Smooth muscle cell (in vitro differentiated cells): ENCODE results near the gene CPLANE2. TPM values are rescaled to one million over a fixed set of nuclear protein-coding genes. Genes with fewer than 3 reads are reported as not detected.
"Not testable (repeated sequence)": the region's sequence is repeated elsewhere in the genome, so short reads cannot be mapped to it uniquely, and the experiment has no call there.

Source experiments
- DNase-seq: peaks from one replicate; lab custom pipeline; 2025; ENCODE audit not compliant: unreplicated experiment; lab: John Stamatoyannopoulos, UW
- H2AFZ ChIP-seq: fragments of 200-600 bp; sonication (generic); 2 replicates; pipeline ENCODE4 v1.6.0; 2016; ENCODE audit warnings: antibody characterized with exemption, low read depth, mild to moderate bottlenecking
- H3F3A ChIP-seq: fragments of 200-600 bp; sonication (generic); 2 replicates; pipeline ENCODE4 v1.6.0; 2017; ENCODE audit warnings: antibody characterized with exemption, low read depth
- H3K27ac ChIP-seq: fragments of 200-600 bp; sonication (generic); 2 replicates; pipeline ENCODE4 v1.5.1; 2016; ENCODE audit warnings: low read depth, mild to moderate bottlenecking
- H3K27me3 ChIP-seq: fragments of 200-600 bp; sonication (generic); 2 replicates; pipeline ENCODE4 v1.6.1; 2016; ENCODE audit warnings: low read depth, mild to moderate bottlenecking
- H3K36me3 ChIP-seq: fragments of 200-600 bp; sonication (generic); 2 replicates; pipeline ENCODE4 v1.5.1; 2016; ENCODE audit warnings: low read depth
- H3K4me1 ChIP-seq: fragments of 200-600 bp; sonication (generic); 2 replicates; pipeline ENCODE4 v1.5.1; 2016; ENCODE audit warnings: low read depth
- H3K4me2 ChIP-seq: fragments of 200-600 bp; sonication (generic); 2 replicates; pipeline ENCODE4 v1.6.0; 2016; ENCODE audit warnings: mild to moderate bottlenecking
- H3K4me3 ChIP-seq: fragments of 200-600 bp; sonication (generic); 2 replicates; pipeline ENCODE4 v1.5.1; 2016; ENCODE audit warnings: mild to moderate bottlenecking
- H3K79me2 ChIP-seq: fragments of 200-600 bp; sonication (generic); 2 replicates; pipeline ENCODE4 v1.6.0; 2016; ENCODE audit warnings: low read depth, mild to moderate bottlenecking
- H3K9ac ChIP-seq: fragments of 200-600 bp; sonication (generic); 2 replicates; pipeline ENCODE4 v1.6.0; 2016; ENCODE audit warnings: low read depth
- H3K9me3 ChIP-seq: fragments of 200-600 bp; sonication (generic); replicated peaks from 2 replicates; pipeline ENCODE4 v1.5.1; 2016; ENCODE audit warnings: low read depth
- H4K20me1 ChIP-seq: fragments of 200-600 bp; sonication (generic); 2 replicates; pipeline ENCODE4 v1.6.0; 2016; ENCODE audit warnings: low read depth
- CTCF ChIP-seq: fragments of 200-600 bp; sonication (generic); IDR thresholded peaks from 2 replicates; pipeline ENCODE4 v1.5.1; 2017; ENCODE audit warnings: borderline replicate concordance, mild to moderate bottlenecking, antibody characterized with exemption; ENCODE audit not compliant: insufficient read depth, poor library complexity, severe bottlenecking
- WGBS: methylation state at CpG from one replicate; pipeline ENCODE4 v1.1.7; 2016; ENCODE audit warnings: low lambda C conversion rate; 5-methylcytosine and 5-hydroxymethylcytosine counted together
- polyA plus RNA-seq: library from polyadenylated mRNA; unstranded; fragments of >200 nt; fragmentation: Nextera tagmentation; extraction: Ambion mirVana; gene quantifications from 2 replicates; pipeline ENCODE4 v1.2.1, GENCODE V29; 2016
- total RNA-seq: library from RNA; depleted of rRNA; stranded (reverse); fragments of >200 nt; gene quantifications from 2 replicates; pipeline ENCODE4 v1.2.3, GENCODE V29; 2014

Gene CPLANE2
- total and polyA plus RNA-seq, 2 experiments from 2014 or later: 2.2 to 2.5 TPM

GRCh38 chr1:16224472-16224871 is 12.5 kb downstream of the CPLANE2 start:
- no peak for TF ChIP-seq CTCF
- Histone ChIP-seq H3K9me3 (no peaks in the 10 kb centered on the region), H3K4me3 (no peak overlapping the region), H3K27ac (no peak overlapping the region), H3K79me2 (no peaks in the 10 kb centered on the region), H3K9ac (no peak overlapping the region), H3K27me3 (peaks cover 32% of the 10 kb centered on the region), H3F3A (no peaks in the 10 kb centered on the region), H3K4me1 (peaks cover 9% of the 10 kb centered on the region), H2AFZ (no peak overlapping the region), H3K4me2 (no peak overlapping the region), H3K36me3 (no peaks in the 10 kb centered on the region), H4K20me1 (no peaks in the 10 kb centered on the region)
- WGBS: 93% methylated on average over 3 of the region's 3 CpGs
- no peak for DNase-seq

GRCh38 chr1:16222716-16223115 is 14.3 kb downstream of the CPLANE2 start:
- H3K4me1 ChIP-seq, H2AFZ ChIP-seq, H3F3A ChIP-seq, H3K4me3 ChIP-seq, DNase-seq, H3K36me3 ChIP-seq, H3K27ac ChIP-seq, H3K9ac ChIP-seq, H3K79me2 ChIP-seq, H4K20me1 ChIP-seq, H3K9me3 ChIP-seq, H3K4me2 ChIP-seq: not testable (repeated sequence)
- 89% methylated on average over 14 of the region's 14 CpGs for WGBS
- peaks cover 16% of the 10 kb centered on the region for H3K27me3 ChIP-seq

GRCh38 chr1:16221499-16221898 is 15.5 kb downstream of the CPLANE2 start:
- no peak overlapping the region for H3K4me3 ChIP-seq
- H2AFZ ChIP-seq: no peak overlapping the region
- H3K4me2 ChIP-seq: no peak overlapping the region
- no peaks in the 10 kb centered on the region for H3K4me1 ChIP-seq
- no peaks in the 10 kb centered on the region for H3K9me3 ChIP-seq
- 100% methylated on average over 1 of the region's 1 CpG for WGBS
- no peaks in the 10 kb centered on the region for H3K79me2 ChIP-seq
- DNase-seq: no peak
- no peak for TF ChIP-seq CTCF
- no peaks in the 10 kb centered on the region for H3K36me3 ChIP-seq
- no peak overlapping the region for H3K27ac ChIP-seq
- no peaks in the 10 kb centered on the region for H3F3A ChIP-seq
- H3K27me3 ChIP-seq: peaks cover 4% of the 10 kb centered on the region
- no peaks in the 10 kb centered on the region for H4K20me1 ChIP-seq
- no peak overlapping the region for H3K9ac ChIP-seq

GRCh38 chr1:16219968-16220500 is 16.9 kb downstream of the CPLANE2 start:
- Histone ChIP-seq H3K9ac (no peak overlapping the region), H3K9me3 (no peaks in the 10 kb centered on the region), H3K27ac (no peak overlapping the region), H3F3A (no peaks in the 10 kb centered on the region), H3K27me3 (no peaks in the 10 kb centered on the region), H3K4me2 (no peak overlapping the region), H3K79me2 (no peaks in the 10 kb centered on the region), H2AFZ (no peak overlapping the region), H4K20me1 (no peaks in the 10 kb centered on the region), H3K4me1 (no peaks in the 10 kb centered on the region), H3K4me3 (no peak overlapping the region), H3K36me3 (no peaks in the 10 kb centered on the region)
- WGBS: 96% methylated on average over 4 of the region's 4 CpGs
- no peak for DNase-seq
- TF ChIP-seq CTCF: no peak
